Measurements from ENCODE around the gene FLOT1.

The FLOT1 gene, protein sequence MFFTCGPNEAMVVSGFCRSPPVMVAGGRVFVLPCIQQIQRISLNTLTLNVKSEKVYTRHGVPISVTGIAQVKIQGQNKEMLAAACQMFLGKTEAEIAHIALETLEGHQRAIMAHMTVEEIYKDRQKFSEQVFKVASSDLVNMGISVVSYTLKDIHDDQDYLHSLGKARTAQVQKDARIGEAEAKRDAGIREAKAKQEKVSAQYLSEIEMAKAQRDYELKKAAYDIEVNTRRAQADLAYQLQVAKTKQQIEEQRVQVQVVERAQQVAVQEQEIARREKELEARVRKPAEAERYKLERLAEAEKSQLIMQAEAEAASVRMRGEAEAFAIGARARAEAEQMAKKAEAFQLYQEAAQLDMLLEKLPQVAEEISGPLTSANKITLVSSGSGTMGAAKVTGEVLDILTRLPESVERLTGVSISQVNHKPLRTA

DNA sequence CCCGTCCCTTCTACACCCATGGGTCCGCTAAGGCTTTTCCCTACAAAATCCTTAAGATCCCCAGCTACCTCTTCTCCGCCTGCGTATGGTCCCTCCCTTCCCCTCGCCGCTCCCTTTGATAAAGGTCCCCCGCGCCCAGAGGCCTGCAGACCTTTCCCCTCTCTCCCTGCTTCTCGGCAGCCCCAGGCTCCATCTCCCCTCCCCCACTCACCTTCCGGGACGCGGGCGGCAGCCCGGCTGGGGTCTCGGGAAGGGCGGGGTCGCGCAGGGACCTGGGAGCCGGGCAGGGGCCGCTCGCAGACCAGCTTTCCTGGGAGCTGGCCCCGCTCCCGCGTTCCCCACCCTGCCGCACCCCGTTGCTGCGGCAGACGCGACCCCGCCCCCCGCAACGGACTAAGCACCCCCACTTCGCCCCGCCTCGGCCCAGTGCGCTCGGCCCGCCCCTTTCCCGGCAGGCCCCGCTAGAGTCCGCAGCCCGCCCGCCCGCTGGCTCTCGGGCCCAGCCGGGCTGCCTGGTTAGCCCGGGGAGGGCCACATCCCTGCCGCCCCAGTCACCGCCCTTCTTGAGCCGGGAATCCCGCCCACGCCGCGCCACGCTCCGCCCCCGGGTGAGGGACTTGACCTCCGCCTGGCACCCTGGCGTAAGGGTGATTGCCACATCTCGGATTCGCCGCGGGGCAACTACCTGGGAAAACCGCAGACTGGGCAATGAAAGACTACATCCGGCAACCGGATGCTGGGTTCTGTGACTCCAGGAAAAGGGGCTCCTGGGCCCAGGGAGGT, at the start of gene FLOT1:
TSS of gene FLOT1 (minus strand) at position 372 of the 783 bp plus-strand sequence. CDS start 498 bp downstream, outside the sequence.
- DNase-seq = peak; percentile 38 to 82 (median 64)

DNA sequence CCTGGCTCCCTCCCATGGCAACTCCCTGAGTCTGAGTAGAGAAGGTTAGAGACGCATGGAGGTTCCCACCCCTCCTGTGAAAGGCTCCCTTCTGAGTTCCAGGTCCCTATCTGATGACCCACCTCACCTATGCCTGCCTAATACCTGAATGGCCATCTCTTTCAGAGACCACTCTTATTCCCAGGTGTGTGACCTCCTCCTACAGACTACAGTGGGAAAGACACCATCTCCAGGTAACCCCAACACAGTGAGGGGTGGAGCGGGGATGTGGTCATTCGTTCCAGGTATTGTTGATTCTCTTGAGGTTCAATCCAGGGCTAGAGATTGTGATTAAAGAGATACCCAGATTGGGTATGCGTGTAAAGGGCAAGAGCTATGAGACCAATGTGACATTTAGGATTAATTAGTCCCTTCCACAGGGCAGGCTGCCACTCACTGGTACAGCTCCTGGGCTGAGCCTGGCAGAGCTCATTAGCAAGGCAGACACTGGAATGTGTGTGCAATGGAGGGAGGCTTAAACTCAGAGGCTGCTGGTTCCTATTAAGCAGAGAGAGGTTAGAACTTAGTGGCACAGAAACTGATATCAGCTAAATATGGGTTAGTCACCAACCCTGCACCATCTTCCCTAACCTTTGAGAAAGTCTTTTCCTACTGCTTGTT, 48.4 kb upstream of the FLOT1 start:
- DNase-seq = no peak

DNA sequence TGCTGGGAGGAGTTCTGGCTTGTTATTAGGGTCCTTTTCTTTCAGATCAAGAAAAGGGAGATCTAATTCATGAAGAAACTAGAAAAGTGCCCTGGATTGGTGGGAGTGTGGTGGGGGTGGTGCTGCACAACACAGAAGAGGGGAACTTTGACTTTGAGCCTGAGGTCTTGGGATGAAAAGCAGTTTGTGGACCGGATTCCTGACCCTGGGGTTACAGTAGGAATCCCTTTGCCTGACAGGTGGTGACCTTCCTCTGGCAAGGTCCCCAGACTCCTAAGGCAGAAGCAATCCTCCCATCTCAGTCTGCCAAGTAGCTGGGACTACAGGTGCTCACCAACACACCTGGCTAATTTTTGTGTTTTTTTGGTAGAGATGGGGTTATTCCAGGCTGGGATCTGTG, 47.1 kb upstream of the FLOT1 start:
- DNase-seq = no peak

DNA sequence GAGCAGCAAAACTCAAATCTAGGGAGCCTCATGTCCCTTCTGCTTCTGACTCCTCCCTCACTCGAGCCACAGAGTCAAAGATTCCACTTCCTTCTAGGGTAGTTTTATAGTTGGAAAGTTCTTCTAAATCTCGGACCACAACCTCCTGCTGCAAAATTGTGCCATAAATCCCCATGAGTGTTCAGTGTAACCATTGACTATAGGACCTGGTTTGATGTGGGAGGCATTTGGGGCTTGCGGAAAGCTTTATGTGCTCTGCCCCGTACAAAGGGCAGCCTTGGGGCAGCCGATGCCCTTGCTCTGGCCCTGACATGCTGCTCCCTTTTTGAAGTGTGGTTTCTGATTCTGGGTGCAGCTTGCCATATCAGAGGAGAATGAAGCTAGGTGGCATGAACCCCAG, 45.5 kb upstream of the FLOT1 start:
- no peak for DNase-seq

DNA sequence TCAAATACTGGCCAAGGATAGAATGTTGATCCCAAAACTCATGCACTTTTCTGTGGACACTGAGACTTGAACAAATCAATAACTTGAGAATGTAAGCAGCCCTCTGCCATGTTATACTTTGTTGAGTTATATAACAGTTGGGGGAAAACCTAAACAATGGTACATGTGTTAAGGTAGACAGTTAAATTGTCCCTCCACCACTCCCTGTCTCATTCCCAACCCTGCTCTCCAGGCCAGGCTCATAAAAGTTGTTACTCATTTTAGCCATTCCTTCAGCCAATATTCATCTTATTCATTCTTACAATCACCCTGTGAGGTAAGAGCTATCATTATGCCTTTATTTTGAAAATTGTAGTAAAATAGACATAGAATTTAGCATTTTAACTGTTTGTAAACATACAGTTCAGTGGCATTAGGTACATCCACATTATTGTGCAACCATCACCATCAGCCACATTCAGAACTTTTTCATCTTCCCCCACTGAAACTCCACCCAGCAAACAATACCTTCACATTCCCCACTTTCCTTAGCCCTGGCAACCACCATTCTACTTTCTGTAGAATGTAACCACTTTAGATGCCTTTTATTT, 40.0 kb upstream of the FLOT1 start:
- DNase-seq = no peak

DNA sequence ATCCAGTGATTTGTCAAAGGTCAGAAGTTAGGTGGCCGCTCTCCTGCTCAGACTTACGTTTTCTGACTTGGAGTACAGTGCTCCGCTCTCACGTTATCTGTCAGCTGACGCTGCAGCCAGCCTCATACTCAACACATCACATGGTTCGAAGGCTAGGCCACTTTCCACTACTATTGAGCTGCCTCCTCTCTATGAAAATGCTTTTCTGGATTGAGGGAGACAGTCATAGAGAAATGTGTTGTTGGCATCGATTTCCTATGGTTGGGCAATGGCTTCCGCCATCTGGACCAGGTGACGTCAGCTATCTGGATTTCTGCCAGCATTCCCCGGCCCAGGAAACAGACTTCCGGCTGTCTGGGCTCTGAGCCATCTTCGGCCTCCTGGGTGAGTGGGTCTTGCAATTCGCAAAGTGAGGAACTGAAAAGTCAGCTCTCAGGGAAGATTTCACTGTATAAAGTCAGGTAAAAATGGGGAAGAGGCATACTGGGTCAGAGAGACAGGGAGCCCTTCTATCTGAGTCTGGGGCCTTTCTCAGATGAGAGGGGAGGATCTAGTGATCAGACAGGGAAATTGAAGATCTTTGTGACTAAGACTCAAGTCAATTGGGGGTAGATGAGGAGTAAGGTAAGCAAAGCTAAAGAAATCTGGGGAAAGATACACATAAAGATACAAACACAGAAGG, 39.4 kb upstream of the FLOT1 start:
- DNase-seq = peak in 2 of 6 experiments; percentile 29 to 45

DNA sequence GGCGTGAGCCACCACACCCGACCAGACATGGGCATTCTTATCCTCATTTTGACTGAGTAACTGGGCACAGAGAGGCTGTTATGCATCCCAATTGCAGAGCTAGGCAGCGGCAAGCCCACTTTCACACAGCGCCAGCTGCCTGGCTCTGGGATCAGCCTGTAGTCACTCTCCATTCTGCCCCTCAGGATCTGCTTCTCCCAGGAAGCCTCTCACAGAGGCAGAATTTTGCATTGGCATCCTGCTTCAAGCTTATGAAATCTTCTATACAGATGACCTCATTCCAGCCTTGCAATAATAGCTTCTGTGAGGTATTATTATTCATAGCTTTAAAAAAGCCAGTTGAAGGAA, 38.9 kb upstream of the FLOT1 start:
- DNase-seq = no peak

DNA sequence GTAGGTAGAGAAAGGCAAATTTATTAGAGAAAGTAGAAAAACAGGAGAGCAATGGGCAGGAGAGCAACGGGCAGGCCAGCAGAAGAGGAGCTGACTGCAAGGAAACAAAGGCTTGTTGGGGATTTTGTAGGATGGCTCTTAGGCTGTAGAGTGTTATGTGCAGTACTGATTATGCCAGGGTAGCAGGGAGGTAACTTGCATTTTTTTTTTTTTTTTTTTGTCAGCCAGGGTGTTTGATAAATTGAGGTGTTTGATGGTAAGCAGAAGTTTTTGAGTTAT, 38.1 kb upstream of the FLOT1 start:
- DNase-seq = no peak

DNA sequence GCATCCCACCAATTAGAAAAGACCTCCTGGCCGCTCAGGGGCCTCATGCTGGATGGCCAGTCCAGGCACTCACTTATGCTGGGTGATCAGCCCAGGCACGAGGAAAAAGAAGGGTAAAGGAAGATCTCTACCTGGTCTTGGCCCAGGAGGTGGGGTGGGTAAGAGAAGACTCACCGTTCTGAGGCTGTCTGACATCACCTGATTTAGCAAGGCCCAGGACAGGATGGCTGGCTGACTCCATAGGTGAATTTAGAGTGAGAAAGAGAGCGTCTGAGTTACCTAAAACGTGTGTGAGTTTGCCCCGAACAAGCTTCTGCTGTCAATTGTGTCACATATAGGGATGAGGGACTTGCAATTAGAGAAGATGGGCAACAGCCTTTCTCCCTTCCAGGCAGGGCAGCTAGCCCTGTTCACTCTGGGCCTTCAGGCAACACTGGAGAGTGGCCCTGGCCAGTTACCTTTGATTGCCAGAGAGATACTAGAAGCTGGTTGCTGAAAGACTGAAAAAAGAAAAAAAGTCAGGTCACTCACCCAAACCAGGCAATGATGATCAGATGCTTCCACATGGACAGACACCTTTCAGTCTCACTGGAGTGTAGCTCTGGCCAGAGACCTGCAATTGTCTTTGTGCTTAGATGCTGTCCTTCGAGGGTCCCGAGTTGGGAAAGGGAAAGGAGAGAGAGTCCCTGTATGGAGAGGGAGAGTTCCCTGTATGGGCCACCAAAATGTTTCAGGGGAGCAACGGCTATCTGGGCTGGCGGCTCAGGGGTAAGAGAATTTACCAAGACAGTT, 37.6 kb upstream of the FLOT1 start:
- no peak for DNase-seq

DNA sequence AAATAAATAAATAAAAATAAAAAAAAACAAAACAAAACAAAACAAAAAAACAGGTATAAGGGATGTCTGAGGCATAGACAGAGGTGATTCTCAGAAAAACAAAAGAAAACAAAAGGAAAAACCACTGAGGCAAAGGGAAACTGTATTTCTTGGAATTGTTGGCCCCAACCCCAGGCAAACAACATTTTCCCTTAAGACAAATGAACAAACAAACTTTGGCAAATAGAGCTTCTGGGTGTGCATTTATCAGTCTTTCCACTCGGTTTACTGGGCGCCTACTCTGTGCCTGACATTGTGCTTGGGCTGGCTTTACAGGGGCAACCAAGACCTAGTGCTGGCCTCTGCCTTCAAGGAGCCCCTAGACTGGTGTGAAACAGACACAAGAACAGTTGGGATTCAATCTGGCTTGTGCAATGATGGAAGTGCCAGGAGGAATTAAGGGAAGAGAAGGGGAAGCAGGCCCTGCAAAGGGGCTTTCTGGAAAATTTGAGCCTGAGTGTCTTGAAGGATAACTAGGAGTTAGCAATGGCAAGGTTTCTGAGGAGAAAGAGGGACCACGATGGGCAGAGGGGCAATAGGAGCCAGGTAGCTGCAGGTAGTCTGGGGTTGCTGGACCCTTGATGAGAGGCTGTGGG, 35.6 kb upstream of the FLOT1 start:
- no peak for DNase-seq

DNA sequence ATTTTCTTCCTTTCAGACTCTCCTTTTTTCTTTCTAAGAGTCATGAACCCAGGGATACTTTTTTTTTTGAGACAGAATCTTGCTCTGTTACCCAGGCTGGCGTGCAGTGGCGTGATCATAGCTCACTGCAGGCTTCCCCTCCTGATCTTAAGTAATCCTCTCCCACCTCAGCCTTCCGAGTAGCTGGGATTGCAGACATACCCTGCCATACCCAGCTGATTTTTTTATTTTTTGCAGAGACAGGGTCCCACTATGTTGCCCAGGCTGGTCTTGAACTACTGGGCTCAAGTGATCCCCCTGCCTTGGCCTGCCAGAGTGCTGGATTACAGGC, 34.6 kb upstream of the FLOT1 start:
- no peak for DNase-seq

DNA sequence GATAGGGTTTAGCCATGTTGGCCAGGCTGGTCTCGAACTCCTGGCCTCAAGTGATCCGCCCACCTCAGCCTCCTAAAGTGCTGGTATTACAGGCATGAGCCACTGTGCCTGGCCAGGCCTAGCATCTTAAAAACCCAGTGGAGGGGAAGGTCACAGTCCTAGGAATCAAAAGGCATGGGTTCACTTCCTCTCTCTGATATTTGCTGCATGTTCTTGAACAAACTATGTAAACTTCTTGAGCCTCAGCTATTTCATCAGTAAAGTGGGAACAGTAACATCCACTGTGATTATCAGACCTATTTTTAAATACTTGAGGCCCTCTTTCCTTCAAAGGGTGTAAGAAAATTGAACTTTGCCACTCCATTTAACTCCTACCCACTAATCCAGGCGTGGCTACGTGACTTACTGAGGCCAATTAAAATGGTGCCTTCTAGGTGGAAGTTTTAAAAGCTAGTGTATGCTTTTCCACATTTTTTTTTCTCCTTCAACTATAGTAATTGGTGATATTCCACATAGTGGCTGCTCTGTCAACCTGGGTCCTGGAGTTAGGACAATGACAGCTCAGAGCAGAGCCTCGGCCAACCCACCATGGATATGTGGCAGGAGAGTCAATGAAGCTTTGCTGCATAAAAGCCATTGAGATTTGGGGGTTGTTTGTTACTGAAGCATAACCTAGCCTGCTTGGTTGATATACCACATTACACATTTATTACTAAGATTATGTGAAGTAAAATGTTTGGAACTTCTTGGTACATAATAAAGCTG, 34.1 kb upstream of the FLOT1 start:
- no peak for DNase-seq

DNA sequence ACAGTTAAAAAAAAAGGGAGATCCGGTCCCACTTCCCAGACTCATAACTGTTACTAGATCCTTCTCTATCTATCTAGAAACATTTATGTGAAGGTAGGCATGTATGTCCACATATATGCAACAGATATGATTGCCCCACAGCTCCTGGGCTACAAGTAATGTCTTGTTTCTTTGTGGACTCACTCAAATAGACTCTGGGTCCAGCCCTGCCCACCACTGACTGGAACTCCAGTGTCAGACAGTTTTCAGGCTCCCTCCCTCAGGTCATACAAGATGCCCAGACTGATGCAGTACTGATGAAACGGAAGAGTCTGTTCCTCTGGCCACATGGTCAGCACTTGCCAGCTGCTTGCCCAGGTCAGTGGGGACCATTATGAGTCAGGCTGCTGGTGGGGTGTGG, 32.6 kb upstream of the FLOT1 start:
- no peak for DNase-seq

DNA sequence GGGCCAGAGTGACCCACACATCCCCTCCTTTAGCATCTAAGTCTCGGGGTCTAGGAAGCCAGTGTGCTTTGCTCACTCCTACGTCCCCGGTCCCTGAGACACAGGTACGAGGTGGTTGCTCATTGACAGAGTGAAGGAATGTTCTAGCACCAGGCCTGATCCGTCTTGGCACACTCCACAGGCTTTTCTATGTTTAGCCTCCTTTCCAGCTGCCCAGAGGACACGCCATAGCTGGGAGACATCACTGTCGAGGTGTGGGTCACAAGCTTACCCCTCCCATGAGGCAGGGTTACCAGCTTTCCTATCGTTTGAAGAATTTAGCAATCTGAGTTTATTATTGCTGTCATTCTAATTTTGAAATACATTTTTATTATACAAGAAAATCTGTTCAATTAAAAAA, 32.2 kb upstream of the FLOT1 start:
- no peak for DNase-seq

DNA sequence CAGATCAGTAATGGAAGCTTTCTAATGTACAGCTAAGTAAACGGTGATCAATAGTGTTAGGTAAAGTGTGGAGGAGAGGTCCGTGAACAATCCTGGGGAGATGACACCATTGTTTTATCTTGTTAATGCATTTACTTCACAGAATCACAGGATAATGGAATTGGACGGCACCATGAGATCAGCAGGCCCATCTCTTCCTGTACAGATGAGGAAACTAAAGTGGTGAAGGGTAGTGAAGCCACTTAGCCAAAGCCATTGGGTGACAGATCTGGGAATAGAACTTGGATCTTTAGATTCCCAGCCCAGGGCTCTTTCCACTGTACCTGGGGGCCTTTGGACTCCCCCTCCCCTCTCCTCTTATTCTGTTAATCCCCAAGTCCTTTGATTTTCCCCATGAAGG, 28.1 kb upstream of the FLOT1 start:
- no peak for DNase-seq

DNA sequence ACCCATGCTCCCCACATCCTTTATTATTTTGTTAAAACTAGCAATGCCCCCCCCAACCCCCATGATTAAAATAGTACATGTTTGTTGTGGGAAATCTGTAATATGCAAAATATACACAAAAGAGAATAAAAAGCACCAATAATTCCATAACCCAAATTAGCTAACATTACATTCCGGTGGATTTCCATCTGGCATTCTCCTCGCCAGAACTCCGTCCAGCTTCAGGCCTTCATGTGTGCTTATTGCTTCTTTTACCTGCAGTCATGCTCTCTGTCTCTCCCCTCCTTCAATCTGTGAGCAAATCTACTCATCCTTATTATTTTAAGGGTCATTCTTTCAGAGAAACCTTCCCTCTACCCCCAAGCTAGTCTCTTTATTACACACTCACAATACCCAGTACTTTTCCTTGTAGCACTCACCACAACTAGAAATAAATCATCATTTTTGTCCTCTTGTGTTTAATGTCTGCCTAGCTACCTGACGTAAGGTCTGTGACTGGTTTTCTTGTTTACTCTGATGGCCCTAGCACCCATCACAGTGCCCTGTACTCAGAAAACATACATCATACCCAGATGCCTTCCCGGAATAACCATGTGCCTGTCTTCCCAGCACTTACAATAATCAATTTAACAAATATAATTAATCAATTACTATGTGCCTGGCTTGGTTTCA, 27.5 kb upstream of the FLOT1 start:
- DNase-seq = no peak

DNA sequence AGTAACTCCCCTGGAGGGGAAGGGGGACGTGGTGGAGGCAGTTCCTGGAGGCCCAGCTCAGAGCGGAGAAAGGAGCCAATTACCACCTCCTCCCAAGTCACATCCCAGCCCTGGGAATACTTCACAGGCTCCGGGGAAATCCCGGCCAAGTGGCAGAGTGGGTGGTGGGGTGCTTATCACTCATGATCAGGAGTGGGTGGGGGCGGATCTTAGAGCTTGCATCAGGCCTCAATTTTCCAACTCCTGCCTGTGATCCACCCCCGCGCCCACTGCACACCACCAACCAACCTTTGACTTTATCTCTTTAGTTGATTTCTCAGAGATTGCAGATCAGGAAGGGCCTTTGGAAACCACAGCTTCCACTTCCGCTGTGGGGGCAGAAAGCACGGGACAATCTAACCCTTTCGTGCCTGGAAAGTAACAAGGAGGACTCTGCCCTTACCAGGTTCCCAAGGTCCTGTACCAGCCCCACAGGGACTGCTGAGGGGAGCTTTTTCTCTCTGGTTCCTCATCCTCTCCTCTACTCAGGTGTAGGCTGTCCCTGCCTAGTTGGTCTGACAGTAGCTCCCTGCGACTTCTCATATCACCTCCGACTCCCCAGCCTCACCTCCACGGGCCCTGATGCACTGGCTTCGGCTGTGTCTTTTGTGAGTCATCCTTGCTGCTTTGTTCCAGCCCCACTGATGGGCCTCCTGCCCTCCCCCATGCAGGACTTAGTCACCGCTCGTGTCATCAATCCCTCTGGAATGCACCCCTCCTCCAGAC, 26.8 kb upstream of the FLOT1 start:
- DNase-seq = peak; percentile 33 to 60 (median 42)

DNA sequence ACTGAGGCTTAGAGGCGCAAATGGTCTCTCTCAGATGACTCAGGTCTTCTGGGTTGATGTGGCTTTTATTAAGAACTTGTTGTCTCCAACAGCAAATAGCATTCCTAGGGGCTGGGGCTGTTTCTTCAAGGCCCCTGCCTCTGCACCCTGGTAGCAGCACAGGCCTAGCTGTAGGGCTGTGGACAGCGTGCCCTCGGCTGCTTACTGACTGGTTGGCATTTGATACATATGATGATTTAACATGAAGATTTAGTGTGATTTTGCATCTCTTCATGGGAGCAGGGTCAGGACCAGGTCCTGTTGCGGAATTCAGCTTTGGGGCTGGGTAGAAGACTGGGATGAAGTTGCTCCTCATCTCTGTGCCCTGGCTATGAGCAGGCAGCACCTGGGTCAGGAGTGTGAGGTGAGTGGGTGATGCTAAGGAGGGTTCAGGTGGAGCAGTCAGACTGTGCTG, 26.2 kb upstream of the FLOT1 start:
- DNase-seq = no peak

DNA sequence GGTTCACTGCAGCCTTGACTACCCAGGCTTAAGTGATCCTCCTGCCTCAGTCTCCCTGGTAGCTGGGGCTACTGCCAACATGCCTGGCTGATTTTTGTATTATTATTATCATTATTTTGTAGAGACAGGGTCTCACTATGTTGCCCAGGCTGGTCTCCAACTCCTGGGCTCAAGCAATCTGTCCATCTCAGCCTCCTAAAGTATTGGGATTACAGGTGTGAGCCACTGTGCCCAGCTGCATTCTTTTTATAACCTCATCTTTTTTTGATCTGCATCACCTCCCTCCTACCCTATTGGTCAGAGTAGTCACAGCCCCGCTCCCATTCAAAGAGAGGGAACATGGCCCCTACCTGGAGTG, 25.4 kb upstream of the FLOT1 start:
- DNase-seq = no peak
